Activated T-helper 1 cell treated with anti-CD3 and anti-CD28 coated beads, Interleukin-12 subunit alpha, Interleukin-12 subunit beta, Interleukin-2, Interleukin-4 antibody, amounts not matched to agents 30 ng/mL and 10 ng/mL and 1 ng/mL, durations not matched to agents 14 hours and 24 hours and 36 hours (primary cell): ENCODE data around the gene CCDC30. TPM values are rescaled to one million over a fixed set of nuclear protein-coding genes. Genes with fewer than 3 reads are reported as not detected.

Experiments used
- DNase-seq: peaks from one replicate; pipeline ENCODE4 v3.0.0; 2021; ENCODE audit warnings: low spot score
- H3K27ac Mint-ChIP-seq: one replicate; pipeline ENCODE4 v1.8.0; 2021; ENCODE audit warnings: mild to moderate bottlenecking, mixed read lengths
- H3K27me3 Mint-ChIP-seq: one replicate; pipeline ENCODE4 v1.8.0; 2022; ENCODE audit warnings: mild to moderate bottlenecking, moderate library complexity, mixed read lengths; ENCODE audit not compliant: insufficient read depth
- H3K36me3 Mint-ChIP-seq: one replicate; pipeline ENCODE4 v1.8.0; 2021; ENCODE audit warnings: low read depth, mixed read lengths
- H3K4me1 Mint-ChIP-seq: one replicate; pipeline ENCODE4 v1.8.0; 2021; ENCODE audit warnings: low read depth, mixed read lengths
- H3K4me3 Mint-ChIP-seq: one replicate; pipeline ENCODE4 v1.8.0; 2021; ENCODE audit warnings: mild to moderate bottlenecking, moderate library complexity, mixed read lengths
- H3K9me3 Mint-ChIP-seq: one replicate; pipeline ENCODE4 v1.8.0; 2021; ENCODE audit warnings: mixed read lengths
- intact Hi-C: fragments of 100-400 bp; cut with micrococcal nuclease; formaldehyde crosslinking; loops from one replicate; pipeline ENCODE4 v1.15.1; 2024
- total RNA-seq: library from RNA; stranded (reverse); gene quantifications from 2 replicates; pipeline ENCODE4 v1.2.3, GENCODE V29; 2022

CCDC30 gene
- total RNA-seq, 1 donor from 2014 or later = 1.0 TPM

- Mint-ChIP-seq H3K4me3 (no peak overlapping the region), H3K36me3 (no peaks in the 10 kb centered on the region), H3K4me1 (peaks cover 11% of the 10 kb centered on the region), H3K27me3 (peaks cover 2% of the 10 kb centered on the region), H3K27ac (no peak overlapping the region), H3K9me3 (no peaks in the 10 kb centered on the region)
- intact Hi-C loops = no loop called here
- DNase-seq = no peak
Observed at GRCh38 chr1:42430286-42431135, 32.6 kb upstream of the CCDC30 start.

DNA sequence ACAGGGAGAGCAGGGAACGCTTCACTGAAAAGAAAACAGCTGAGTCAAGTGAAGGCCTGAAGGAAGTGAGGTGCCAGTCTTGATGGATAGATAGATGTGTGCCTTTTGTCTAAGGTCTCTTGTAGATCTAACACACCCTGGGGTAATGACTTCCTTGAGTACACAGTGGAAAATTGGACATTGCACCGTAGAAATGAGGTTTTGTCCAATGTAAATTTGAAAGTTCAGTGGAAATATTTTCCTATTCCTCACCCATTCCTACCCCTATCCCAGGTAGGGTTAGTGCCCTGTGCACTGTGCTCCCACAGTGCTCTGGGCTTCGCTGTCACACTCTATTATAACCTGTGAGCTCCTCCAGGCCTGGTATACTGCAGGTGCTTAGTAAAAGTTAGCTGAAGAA lies 31.6 kb upstream of the CCDC30 start:
- Mint-ChIP-seq H3K27me3 (peaks cover 2% of the 10 kb centered on the region), H3K27ac (no peak overlapping the region), H3K9me3 (no peaks in the 10 kb centered on the region), H3K4me1 (peaks cover 11% of the 10 kb centered on the region), H3K4me3 (no peak overlapping the region), H3K36me3 (no peaks in the 10 kb centered on the region)
- no peak for DNase-seq
- intact Hi-C loops = no loop called here

GRCh38 chr1:42432714-42433113 lies 30.4 kb upstream of the CCDC30 start:
- intact Hi-C loops = no loop called here
- no peaks in the 10 kb centered on the region for H3K9me3 Mint-ChIP-seq
- peaks cover 8% of the 10 kb centered on the region for H3K27me3 Mint-ChIP-seq
- H3K4me1 Mint-ChIP-seq = peaks cover 11% of the 10 kb centered on the region
- no peak overlapping the region for H3K27ac Mint-ChIP-seq
- DNase-seq = no peak
- H3K36me3 Mint-ChIP-seq = no peaks in the 10 kb centered on the region
- no peak overlapping the region for H3K4me3 Mint-ChIP-seq

DNA sequence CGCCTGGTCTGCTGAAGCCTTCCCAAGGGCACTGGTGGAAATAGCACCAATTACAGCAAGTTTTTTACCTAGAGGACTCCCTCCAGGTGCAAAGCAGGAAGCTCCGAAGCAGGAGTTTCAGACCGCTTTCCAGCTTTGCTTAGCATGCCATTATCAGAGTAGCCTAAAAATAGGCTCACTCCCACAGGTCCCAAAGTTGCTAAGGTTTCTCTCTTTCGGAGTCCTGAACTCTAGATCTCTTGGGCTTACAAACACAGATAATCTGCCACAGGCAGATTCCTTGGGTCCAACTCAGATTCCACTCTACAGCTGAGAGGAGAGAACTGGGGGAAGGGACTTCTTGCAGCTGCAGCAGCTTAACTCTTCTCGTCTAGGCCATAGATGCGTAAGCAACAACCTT lies 29.7 kb upstream of the CCDC30 start:
- Mint-ChIP-seq H3K27ac (no peak overlapping the region), H3K27me3 (peaks cover 11% of the 10 kb centered on the region), H3K4me3 (no peak overlapping the region), H3K9me3 (no peaks in the 10 kb centered on the region), H3K36me3 (no peaks in the 10 kb centered on the region), H3K4me1 (peaks cover 11% of the 10 kb centered on the region)
- intact Hi-C loops = no loop called here
- no peak for DNase-seq

- H3K36me3 Mint-ChIP-seq = no peaks in the 10 kb centered on the region
- H3K9me3 Mint-ChIP-seq = no peaks in the 10 kb centered on the region
- H3K4me1 Mint-ChIP-seq = peaks cover 11% of the 10 kb centered on the region
- no peak overlapping the region for H3K27ac Mint-ChIP-seq
- intact Hi-C loops = no loop called here
- no peak for DNase-seq
- no peak overlapping the region for H3K4me3 Mint-ChIP-seq
- H3K27me3 Mint-ChIP-seq = peaks cover 14% of the 10 kb centered on the region
Observed at GRCh38 chr1:42434340-42434739, 28.7 kb upstream of the CCDC30 start.

DNA sequence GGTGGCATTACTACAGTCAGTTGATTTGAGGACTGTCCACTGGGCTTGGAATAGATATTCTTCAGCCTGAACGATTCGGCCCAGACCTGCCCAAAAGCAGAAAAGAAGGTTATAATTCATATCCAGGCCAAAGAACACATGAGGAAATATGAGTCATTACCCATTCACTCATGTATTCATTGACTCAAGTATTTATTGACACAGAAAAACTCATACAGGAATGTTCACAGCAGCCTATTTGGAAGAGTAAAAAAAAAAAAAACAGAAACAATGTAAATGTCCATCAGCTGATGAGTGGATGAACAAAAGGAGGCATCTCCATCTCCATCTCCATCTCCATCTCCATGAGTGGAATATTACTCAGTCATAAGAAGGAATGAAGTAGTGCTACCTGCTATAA lies 23.1 kb upstream of the CCDC30 start:
- intact Hi-C loops = no loop called here
- Mint-ChIP-seq H3K4me1 (no peaks in the 10 kb centered on the region), H3K36me3 (no peaks in the 10 kb centered on the region), H3K27ac (no peak overlapping the region), H3K9me3 (no peaks in the 10 kb centered on the region), H3K27me3 (peaks cover 14% of the 10 kb centered on the region), H3K4me3 (no peak overlapping the region)
- no peak for DNase-seq

DNA sequence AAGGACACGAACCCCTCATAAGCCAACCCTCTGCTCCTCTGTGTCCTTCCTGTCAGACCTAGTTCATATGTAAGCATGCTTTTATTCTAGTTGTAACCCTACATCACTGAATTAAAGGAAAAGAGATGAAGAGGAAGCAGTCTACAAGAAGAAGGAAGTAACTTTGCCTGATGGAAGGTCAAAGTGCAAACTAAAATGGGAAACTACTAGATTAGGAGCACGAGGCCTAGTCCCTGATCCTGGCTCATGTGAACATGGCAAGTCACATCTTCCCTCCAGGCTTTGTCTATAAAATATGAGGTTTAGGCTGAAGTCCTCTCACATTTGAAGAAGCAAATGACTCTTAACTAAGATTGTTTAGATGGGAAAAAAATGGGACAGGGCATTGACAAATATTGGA lies 20.4 kb upstream of the CCDC30 start:
- peaks cover 6% of the 10 kb centered on the region for H3K27me3 Mint-ChIP-seq
- H3K4me3 Mint-ChIP-seq = no peak overlapping the region
- no peaks in the 10 kb centered on the region for H3K9me3 Mint-ChIP-seq
- H3K27ac Mint-ChIP-seq = no peak overlapping the region
- H3K36me3 Mint-ChIP-seq = no peaks in the 10 kb centered on the region
- DNase-seq = no peak
- no peaks in the 10 kb centered on the region for H3K4me1 Mint-ChIP-seq
- intact Hi-C loops = no loop called here

DNA sequence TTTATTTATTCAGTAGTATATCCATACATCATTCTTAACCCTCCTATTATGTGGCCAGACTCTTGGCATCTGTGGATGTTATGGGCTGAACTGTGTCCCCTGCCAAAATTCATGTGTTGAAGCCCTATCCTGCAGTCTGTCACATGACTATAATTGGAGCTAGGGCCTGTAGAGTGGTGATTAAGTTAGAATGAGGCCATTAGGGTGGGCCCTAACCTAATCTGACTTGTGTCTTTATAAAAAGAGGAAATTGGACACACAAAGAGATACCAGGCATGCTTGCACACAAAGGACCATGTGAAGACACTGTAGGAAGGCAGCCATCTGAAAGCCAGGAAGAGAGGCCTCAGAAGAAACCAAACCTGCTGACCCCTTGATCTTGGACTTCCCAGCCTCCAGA lies 13.8 kb upstream of the CCDC30 start:
- H3K27me3 Mint-ChIP-seq = no peaks in the 10 kb centered on the region
- no peak overlapping the region for H3K4me3 Mint-ChIP-seq
- DNase-seq = no peak
- peaks cover 3% of the 10 kb centered on the region for H3K36me3 Mint-ChIP-seq
- H3K27ac Mint-ChIP-seq = no peak overlapping the region
- H3K9me3 Mint-ChIP-seq = no peaks in the 10 kb centered on the region
- intact Hi-C loops = no loop called here
- H3K4me1 Mint-ChIP-seq = no peaks in the 10 kb centered on the region

GRCh38 chr1:42450061-42450460 lies 13.0 kb upstream of the CCDC30 start:
- Mint-ChIP-seq H3K36me3 (peaks cover 3% of the 10 kb centered on the region), H3K9me3 (no peaks in the 10 kb centered on the region), H3K27me3 (no peaks in the 10 kb centered on the region), H3K4me3 (no peak overlapping the region), H3K27ac (no peak overlapping the region), H3K4me1 (no peaks in the 10 kb centered on the region)
- intact Hi-C loops = loop anchor here (10.0 kb wide), 2 partner anchors 275 to 505 kb away; partner anchors contain the start of gene SLC2A1
- DNase-seq = no peak

GRCh38 chr1:42453386-42453785 lies 9.7 kb upstream of the CCDC30 start:
- Mint-ChIP-seq H3K27ac (no peak overlapping the region), H3K4me3 (no peak overlapping the region), H3K4me1 (peaks cover 25% of the 10 kb centered on the region), H3K36me3 (peaks cover 15% of the 10 kb centered on the region), H3K9me3 (no peaks in the 10 kb centered on the region), H3K27me3 (no peaks in the 10 kb centered on the region)
- intact Hi-C loops = loop anchor here (10.0 kb wide), 2 partner anchors 279 to 501 kb away; partner anchors contain the start of gene SLC2A1
- DNase-seq = no peak

DNA sequence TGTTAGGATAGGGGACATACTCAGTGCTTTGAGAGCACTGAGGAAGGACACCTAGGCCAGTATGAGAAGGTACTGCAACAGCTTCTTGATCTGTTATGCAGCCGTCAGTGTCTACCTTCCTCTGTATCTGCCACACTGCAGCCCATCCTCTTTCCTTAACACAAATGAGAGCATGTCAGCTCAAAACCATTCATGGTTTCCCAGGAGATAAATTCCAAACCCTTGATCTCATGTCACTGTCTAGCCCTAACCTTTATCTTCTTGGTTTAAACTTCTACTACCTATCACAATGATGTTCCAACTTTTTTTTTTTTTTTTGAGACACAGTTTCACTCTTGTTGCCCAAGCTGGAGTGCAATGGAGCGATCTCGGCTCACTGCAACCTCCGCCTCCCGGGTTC lies 8.7 kb upstream of the CCDC30 start:
- peaks cover 19% of the 10 kb centered on the region for H3K36me3 Mint-ChIP-seq
- no peak overlapping the region for H3K27ac Mint-ChIP-seq
- no peaks in the 10 kb centered on the region for H3K27me3 Mint-ChIP-seq
- peaks cover 28% of the 10 kb centered on the region for H3K4me1 Mint-ChIP-seq
- no peaks in the 10 kb centered on the region for H3K9me3 Mint-ChIP-seq
- intact Hi-C loops = loop anchor here (10.0 kb wide), 2 partner anchors 280 to 500 kb away; partner anchors contain the start of gene SLC2A1
- no peak overlapping the region for H3K4me3 Mint-ChIP-seq
- DNase-seq = no peak

DNA sequence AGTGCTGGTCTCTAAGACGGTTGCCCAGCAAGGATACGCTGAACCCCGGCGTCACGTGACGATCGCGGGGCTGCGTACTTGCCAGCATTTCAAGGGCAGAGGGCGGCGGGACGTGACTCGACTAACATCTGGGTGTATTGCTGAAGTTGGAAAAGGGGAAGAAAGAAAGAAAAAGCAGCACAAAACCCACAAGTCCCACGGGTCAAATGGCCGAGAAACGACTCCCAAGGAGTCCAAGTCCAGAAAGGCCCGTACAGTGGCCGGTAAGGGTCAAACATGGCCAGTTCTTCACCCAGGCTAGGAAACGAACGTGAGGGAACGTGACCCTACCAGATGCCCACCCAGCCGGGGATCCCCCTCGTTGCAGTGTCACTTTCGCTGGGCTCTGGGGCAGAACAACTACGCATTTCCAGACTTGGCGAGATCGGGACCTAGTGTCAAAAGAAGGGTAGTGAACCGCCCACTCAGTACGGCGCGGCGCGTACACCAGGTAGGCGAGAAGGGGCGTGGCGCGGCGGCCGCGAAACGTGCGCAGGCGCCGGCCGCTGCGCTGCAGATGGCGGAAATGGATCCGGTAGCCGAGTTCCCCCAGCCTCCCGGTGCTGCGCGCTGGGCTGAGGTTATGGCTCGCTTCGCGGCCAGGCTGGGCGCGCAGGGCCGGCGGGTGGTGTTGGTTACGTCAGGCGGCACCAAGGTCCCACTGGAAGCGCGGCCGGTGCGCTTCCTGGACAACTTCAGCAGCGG lies 6.9 kb upstream of the CCDC30 start, which contains the start of the genes PPCS and ZMYND12:
PPCS (plus strand) TSS at position 534 of the 744 bp plus-strand sequence; CDS start at position 557, 23 bp downstream.
ZMYND12 (minus strand) TSS at position 13 of the 744 bp plus-strand sequence. CDS start 25 bp downstream, outside the sequence.
- Mint-ChIP-seq H3K27ac (peak within 1 kb of the TSS; percentile 98), H3K9me3 (no peaks in the 10 kb centered on the region), H3K4me1 (peaks cover 28% of the 10 kb centered on the region), H3K27me3 (no peaks in the 10 kb centered on the region), H3K36me3 (peaks cover 34% of the 10 kb centered on the region), H3K4me3 (peak within 1 kb of the TSS; percentile 95)
- intact Hi-C loops = loop anchor here (1.0 to 10.0 kb wide), 10 partner anchors 76 to 1477 kb away; partner anchors contain the start of genes C1orf50, CFAP57, CTPS1 and EBNA1BP2
- peak; percentile 87 for DNase-seq

- peaks cover 36% of the 10 kb centered on the region for H3K36me3 Mint-ChIP-seq
- peaks cover 29% of the 10 kb centered on the region for H3K4me1 Mint-ChIP-seq
- H3K27me3 Mint-ChIP-seq = no peaks in the 10 kb centered on the region
- H3K27ac Mint-ChIP-seq = peak overlapping the region; percentile 98
- no peaks in the 10 kb centered on the region for H3K9me3 Mint-ChIP-seq
- H3K4me3 Mint-ChIP-seq = peak overlapping the region; percentile 95
- intact Hi-C loops = loop anchor here (1.0 to 10.0 kb wide), 10 partner anchors 76 to 1478 kb away; partner anchors contain the start of genes C1orf50, CFAP57, CTPS1 and EBNA1BP2
- DNase-seq = peak; percentile 65
Observed at GRCh38 chr1:42456754-42457089, 6.4 kb upstream of the CCDC30 start.
